Putamen (tissue), 1 donor: ENCODE results near the gene LRRC8B.
"Not testable (repeated sequence)": the region's sequence is repeated elsewhere in the genome, so short reads cannot be mapped to it uniquely, and the experiment has no call there.

ENCODE experiments used
- DNase-seq: peaks from one replicate; pipeline ENCODE4 v3.0.0-alpha.2; 2016; ENCODE audit warnings: low spot score

LRRC8B gene

DNA sequence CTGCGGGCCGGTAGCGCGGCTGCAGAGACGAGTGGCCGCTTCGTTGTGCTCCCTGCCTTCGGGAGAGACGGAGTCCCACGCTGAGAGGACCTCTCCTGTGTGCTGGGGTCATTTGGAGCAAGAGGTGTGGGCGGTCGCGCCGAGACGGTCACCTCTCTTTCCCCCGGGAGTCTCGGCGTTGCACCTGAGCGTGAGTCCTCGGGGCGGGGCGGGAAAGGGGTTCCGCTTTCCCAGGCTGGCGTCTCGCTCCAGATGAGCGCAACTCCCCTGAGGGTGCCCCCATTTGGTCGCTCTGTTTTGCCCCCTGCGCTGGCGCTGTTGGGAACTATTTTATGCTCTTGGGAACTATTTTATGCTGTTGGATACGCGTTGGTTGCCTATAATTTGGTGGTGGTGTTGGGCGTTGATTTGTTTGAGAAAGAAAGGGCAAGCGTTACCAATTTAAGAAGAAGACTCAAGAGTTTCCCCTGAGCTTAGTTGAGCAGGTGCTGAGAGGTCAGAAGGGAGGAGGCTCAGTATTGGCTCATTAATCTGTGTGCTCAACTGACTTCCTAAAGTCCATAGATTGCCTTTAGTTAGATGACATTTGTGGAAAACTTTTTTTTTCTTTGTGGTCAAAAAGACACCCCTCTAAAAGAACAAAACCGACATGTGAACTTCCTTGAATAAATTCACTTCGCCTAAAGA is 683 bp downstream of the LRRC8B start:
- peak; percentile 58 for DNase-seq

DNA sequence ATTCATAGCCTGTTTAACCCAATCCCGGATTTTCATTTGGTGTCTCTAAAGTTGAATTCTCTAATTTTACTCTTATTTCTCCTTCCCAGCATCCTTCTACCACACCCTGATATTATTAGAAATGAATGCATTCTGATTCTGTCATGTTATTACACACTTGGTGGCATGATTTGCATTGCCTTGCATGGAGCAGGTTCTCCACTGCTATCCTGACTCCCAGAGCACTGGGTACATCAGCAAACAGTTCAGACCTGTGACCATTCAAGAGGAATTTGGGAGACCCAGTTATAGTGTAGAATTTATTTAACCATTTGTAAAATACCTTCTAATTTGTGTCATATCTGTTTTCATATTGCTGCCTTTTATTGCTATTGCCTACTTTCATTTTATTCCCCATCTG is 2.6 kb downstream of the LRRC8B start:
- no peak for DNase-seq

DNA sequence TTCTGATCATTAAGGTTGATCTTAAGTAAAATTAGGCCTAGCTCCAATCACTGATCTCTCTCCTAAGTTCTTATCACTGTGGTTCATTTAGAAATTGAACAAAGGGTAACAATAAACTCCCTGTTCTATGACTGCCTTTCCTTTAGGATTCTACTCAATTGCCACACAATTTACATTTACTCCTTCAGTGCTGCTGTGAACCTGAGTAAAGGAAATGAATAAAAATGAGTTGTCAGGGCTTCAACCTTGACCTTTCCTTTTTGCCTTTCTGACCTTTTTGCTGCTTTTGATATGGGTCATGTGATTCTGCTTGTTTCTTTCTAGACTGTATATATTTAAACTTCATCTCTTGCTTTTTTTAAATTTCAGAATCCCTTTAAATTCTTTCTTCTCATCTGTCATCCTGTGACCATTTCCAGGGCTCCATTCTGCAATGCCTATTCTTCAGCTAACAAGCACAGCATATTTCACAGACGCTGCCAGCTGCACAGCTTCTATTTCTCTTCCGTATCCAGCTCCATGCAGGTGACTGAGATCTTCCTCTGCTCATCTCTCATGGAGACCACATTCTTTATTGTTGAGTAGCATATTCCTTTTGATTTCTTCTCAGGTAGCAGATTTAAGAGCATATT is 3.2 kb downstream of the LRRC8B start:
- DNase-seq: no peak

DNA sequence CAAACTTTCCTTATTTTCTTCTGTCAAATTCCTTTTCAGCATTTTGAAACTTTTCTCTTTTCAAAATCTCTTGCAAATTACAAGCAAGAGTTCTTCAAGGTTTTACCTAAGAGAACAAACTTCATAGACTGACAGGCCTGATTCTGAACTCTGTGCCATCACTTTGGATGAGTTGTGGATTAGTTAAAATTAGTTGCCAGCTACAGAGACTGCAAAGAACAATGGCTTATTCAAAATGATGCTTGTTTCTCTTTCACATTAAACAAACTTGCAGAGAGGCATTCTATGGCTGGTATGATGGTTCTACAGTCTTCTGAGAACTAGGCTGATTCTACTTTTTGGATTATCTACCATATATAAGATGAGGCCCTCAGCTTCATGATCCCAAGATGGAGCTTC is 3.8 kb downstream of the LRRC8B start:
- DNase-seq: peak; percentile 64

DNA sequence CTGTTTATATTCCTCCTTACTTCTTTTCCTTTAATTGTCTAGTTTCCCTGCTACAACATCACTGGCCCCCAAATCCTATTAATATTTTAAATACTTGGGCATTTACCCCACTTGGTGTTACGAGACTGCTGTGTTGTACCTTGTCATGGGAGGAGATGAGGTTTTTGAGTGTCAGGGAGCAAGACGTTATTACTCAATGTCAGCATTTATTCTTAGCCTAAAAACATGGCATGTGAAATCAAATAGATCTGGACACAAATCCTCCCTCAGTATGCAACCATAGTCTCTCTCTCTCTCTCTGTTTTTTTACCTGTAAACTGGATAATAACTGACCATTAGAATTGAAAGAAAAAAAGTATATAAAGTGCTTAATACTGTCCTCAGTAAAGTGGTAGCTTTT is 4.6 kb downstream of the LRRC8B start:
- DNase-seq: no peak

DNA sequence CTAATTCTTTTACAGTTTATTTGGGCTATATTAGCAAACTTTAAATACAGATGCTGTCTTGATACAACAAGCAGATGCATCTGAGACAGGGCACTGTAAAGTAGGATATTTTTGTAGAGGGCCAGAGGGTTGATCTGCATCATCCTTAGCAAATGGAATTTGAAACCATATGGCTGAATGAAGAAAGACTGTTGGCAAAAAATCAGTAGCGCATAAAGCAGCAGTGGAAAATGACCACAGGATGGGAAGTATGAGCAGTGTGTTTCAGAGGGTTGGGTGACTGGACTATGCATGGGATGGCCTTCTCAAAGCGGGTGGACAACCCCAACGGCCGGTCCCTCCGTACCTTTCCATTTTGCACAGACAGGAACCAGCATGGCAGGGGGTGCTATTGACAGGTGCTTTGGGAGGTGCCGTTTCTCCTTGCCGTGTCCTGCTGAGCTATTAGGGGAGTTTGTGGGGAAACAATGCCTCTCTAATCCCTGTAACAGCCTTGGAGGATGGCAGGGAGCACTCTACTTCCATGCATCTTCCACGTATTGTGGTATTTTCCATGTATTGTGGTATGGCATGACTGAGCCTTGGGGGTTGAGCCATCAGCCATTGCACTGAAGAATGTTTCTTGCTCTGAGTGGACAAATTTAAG is 5.9 kb downstream of the LRRC8B start:
- no peak for DNase-seq

DNA sequence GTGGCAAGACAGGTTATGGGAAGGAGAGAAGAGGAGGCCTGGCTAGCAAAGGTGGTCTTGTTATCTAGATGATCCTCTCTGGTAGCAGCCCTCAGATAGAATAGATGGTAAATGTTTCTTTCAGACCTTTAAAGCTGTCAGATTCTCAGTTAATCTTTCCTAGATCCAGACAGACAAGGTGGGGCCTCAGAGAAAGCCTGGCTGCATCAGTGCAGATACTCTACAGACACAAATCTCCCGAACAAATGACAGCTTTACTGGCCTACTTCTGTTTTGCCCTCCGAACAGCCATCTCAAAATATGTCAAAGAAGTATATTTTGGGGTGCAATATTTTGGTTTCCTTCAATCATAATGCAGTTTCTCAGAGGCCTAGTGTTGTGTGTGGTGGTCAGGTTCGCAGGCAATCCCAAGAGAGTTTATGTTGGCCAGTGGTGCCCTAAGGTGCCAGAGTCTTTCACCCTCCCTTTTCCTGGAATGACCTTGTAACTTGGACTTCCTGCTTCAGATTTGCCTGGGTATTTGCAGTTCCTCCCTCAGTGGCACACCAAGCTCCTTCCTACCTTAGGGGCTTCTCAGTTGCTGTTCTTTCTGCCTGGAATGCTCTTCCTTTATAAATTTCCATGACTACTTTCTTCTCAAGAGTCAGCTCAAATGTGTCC is 7.0 kb downstream of the LRRC8B start:
- DNase-seq: no peak

DNA sequence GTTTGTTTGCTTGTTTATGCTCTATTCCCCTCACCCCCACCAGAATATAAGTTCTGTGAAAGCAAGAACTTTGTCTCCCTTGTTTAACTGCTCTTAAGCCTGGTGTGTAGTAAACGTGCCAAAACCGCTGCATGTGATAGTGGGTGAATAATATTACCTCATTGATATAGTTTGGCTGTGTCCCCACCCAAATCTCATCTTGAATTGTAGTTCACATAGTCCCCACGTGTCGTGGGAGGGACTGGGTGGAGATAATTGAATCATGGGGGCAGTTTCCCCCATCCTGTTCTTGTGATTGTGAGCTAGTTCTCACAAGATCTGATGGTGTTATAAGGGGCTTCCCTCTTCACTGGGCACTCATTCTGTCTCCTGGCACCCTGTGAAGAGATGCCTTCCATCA is 7.6 kb downstream of the LRRC8B start:
- no peak for DNase-seq

DNA sequence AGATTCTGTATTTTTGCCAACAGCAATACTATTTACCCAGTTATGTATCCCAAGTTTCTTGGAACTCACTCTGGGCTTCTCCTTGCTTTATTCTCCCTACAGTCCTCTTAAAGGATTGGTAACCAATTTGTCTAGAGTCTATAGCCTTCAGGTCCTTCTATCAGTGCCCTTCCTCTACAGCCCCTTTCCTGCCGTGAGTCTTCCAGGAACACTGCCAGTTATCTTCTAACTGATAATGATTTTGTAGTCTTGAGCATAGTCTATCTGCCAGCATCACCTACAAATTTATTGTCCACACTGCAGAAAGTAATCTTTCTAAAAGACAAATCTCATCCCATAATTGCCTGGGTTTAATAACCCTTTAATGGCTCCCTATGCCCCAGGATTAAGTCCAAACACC is 8.2 kb downstream of the LRRC8B start:
- no peak for DNase-seq

DNA sequence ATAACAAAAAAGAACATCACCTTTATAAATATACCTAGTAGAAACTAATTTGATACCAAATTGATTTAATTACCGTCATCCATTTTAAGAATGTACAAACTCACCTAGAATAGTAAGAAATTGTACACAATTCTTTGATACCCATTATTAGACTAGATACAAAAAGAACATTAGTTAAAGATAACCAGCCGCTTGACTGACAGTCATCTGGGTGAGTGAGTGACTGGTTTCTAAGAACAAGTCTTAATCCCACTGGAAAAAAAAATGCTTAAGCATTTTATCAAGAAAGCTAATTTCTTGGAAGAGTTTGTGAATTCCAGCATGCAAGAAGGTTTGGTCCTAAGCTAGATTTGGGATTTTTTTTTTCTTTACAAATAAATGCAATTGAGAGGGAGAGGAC is 10.9 kb downstream of the LRRC8B start:
- DNase-seq: no peak

DNA sequence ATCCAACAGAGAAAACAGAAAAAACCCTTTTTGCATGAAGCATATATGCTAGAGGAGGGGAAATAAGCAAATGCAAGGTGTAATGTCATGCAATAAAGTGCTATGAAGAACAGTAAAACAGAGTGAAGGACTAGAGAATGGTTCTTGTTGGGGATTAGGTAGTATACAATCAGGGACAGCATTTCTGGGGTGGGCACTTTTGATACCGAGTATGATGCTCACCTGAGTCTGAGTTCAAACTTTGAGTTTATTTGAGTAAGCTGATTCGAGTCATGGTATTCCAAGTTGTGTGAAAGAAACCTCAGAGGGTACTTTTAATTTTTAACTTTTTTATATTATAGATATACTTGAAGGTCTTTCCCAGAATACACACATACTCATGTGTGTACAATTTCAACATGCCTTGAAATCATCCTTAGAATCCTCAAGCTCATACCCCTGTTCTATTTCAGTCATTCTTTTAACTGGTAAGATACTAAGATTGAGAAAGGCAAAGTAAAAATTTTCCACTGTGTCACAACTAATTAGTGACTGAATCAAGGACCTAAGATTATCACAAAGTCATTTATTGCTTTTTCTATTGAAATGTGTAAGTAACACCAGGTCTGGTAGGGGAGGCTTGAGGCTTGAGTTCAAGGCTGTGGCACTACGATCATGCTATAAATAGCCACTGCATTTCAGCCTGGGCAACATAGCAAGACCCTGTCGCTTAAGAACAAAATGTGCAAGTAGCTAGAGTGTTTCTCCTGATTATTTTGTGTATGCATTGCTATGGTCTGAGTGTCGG is 12.1 kb downstream of the LRRC8B start:
- DNase-seq: no peak

DNA sequence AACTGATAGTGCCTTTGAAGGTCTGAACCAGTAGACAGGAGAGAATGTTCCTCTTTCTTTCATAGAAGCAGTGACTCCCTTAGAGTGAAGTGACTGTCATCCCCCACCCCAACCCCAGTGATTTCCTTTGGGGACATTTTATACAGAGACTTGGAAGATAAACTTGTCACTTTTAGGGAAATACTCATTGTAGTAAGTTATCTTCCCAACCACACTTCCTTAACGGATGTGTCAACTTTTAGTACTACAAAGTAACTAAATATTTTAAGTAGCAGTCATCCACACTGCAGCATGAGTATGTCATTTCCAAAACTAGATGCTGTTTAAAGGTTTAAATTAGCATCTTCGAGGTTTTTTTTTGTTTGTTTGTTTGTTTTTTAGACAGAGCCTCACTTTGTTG is 13.7 kb downstream of the LRRC8B start:
- no peak for DNase-seq

DNA sequence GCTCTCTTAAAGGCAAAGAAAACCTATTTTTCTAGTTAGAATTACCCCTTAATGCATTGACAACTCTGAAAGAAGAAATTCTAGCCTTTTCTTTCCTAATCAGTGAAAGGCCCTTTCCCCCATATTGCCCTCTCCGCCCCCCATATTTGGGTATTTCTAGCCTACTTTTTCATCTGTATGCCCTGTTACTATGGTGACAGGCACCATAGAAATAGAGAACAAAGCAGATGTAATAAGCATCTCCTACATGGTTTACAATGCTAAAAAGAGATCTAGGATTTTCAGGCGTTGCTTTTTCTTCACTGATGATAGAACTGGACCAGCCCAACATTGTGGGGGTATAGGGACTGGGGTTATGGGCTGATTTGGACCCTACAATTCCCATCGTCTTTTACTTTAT is 14.5 kb downstream of the LRRC8B start:
- DNase-seq: no peak

DNA sequence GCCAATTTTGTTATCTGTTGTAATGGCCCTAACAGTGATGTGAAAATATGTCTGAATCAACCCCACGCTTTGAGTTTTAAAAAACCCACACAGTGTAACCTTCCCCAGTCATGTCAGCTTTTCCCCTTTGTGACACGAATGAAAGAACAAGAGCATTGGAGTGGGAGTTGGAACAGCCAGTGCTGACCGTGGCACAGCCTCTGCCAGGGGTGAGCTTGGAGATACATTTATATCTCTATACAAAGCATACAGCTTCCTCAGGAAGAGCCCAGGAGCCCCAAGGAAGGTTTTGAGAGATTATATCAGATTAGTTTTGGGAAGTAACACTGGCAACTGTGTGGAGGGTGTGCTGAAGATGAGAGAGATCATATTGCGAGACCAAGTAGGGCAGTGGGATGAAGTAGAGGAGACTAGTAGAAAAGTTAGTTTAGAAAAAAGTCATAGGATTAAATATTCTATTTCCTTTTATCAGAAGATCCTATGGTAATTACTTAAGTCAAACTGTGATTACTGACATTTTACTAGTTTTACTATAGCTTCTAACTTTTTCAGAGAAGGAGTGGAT is 15.9 kb downstream of the LRRC8B start:
- DNase-seq: no peak

DNA sequence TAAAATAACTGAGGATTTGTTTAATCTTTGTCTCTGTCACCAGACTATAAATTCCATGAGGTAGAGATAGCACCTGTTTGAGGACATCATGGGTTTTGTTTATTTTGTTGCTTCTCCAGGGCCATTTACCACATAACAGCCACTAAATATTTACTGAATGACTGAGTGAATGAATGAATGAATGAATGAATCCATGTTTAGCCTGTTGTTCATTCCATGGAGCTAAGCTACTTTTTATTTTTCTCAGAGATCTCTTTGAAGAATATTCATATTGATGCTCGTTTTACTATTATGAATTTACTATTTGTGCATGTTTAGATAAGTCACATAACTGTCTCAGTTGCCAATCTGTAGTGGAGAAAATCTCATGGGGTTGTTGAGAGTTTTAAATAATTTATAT is 17.7 kb downstream of the LRRC8B start:
- no peak for DNase-seq

DNA sequence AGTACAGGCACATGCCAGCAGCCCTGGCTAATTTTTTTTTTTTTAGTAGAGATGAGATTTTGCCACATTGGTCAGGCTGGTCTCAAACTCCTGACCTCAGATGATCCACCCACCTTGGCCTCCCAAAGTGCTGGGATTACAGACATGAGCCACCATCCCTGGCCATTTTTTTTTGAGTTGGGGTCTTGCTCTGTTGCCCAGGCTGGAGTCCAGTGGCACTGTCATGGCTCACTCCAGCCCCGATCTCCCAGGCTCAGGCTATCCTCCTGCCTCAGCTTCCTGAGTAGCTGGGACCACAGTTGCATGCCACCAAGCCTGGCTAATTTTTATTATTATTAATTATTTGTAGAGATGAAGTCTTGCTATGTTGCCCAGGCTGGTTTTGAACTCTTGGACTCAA is 19.0 kb downstream of the LRRC8B start:
- DNase-seq: not testable (repeated sequence)

DNA sequence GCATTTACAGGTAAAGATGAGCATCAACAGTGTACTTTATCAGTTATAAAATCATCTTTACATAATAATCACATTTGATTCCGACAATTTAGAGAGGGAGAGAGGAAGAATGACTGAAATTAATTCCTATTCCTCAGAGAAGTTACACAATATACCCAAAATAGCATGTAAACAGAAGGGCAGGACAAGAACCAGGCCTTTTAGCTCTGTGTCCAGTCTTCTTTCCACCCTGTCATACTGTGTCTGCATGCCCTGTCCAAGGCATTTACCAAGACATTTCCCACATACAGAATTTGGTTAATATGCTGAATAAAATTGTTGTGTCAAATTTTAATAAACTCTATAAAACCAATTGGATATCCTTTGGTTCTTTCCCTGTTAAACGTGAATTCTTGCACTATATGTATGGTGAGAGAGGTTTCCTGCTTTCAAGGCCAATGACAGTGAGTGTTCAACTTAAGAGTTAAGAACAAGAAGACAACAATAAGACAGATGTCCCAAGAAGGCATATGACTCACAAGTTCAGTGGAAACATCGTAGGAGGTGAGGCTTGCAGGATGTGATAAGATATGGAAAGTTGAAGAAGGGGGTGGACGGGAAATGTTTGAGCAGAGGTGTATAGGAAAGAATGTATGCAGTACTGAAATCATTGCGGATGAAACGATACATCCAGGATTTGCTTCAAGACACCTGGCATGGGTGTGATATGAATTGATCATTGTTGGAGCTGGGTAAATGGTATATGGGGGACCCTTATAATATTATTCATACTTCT is 20.8 kb downstream of the LRRC8B start:
- peak; percentile 81 for DNase-seq

DNA sequence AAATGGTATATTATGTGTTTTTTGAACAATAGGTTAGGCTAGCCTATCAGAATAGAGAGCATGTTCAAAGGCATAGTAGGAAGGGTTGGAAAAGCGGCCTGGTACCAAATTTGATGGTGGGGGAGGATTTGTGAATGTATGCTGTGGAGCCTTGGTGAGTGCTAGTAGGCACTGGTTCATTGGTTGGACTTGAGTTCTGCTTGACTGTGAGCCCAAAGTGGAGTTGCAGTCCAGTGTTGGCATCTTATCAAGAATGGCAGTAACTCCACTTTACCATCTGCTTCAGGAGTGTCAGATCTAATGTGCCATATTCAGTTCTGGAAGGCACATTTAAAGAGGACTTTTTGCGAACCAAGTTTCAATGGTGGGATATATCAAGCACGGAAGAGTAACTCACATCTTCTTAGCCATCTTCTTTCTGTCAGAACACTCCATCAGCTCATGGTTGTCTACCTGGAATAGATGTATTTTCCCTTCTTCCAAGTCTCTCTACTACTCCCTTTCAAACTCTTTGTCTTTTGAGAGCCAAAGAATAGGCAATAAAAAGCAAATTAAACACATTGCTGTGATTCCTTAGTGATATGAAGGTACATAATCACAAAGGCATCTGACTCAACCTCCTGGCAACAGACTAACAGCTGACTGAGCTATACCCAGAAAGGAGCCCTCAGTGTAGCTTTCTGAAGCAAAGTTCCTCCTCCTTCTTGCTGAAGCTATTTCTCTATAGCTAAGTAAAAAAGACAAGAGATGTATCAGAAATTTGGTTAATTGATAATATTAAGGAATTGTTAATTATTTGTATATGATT is 21.7 kb downstream of the LRRC8B start:
- DNase-seq: no peak

DNA sequence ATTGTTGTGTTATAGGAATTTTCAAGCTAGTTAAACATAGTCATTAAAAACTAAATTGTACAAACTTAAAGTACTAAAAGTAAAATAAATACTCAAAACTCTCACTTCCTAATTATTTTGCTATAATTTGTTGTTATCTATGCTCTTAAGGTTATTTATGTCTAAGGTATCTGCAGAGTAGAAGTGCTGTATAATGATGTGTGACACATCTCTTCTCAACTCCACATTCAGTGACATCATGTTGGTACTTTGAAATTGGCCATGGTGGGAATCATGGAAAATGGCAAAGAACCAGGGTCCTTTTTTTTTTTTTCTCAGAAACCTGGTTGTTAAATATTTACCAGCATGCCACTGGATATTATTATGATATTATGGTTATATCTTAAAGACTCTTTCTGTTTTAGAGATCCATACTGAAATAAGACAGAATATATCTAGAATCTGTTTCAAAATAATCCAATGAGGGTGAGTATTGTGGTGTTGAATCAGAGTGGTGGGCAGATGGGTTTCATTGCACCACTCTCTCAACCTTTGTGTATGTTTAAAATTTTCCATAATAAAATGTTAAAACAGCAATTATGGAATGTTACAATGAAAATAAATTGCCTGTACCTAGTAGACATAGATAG is 22.4 kb downstream of the LRRC8B start:
- DNase-seq: no peak
